SKM-1 (cell line): ENCODE measurements around the gene GID4.
A peak's percentile ranks its signal among the peaks of the same experiment; 100 is the strongest.

ENCODE experiments used
- DNase-seq: peaks from one replicate; lab custom pipeline; 2025; ENCODE audit not compliant: unreplicated experiment; lab: John Stamatoyannopoulos, UW

GID4 gene

GRCh38 chr17:18016426-18016825 is 22.8 kb upstream of the GID4 start:
- no peak for DNase-seq

- no peak for DNase-seq
Measured at GRCh38 chr17:18017958-18018357, 21.2 kb upstream of the GID4 start.

GRCh38 chr17:18018411-18018921 is 20.7 kb upstream of the GID4 start:
- DNase-seq, result no peak

GRCh38 chr17:18019838-18020154 is 19.4 kb upstream of the GID4 start:
- DNase-seq, result no peak

- DNase-seq, result no peak
Measured at GRCh38 chr17:18020971-18021370, 18.2 kb upstream of the GID4 start.

- DNase-seq, result no peak
Measured at GRCh38 chr17:18021372-18021771, 17.8 kb upstream of the GID4 start.

- DNase-seq, result no peak
Measured at GRCh38 chr17:18025241-18025944, 13.8 kb upstream of the GID4 start.

GRCh38 chr17:18025945-18026776 is 13.0 kb upstream of the GID4 start:
- DNase-seq, result no peak

- DNase-seq, result no peak
Measured at GRCh38 chr17:18027280-18027679, 11.9 kb upstream of the GID4 start.

- DNase-seq, result no peak
Measured at GRCh38 chr17:18028114-18028951, 10.9 kb upstream of the GID4 start.

GRCh38 chr17:18028952-18029540 is 10.2 kb upstream of the GID4 start:
- DNase-seq, result no peak

GRCh38 chr17:18031955-18032354 is 7.3 kb upstream of the GID4 start:
- DNase-seq, result no peak

GRCh38 chr17:18033442-18034099 is 5.6 kb upstream of the GID4 start:
- DNase-seq, result peak; percentile 93

- DNase-seq, result no peak
Measured at GRCh38 chr17:18035704-18036103, 3.5 kb upstream of the GID4 start.

- DNase-seq, result peak; percentile 78
Measured at GRCh38 chr17:18037486-18037885, 1.7 kb upstream of the GID4 start.

- peak; percentile 24 for DNase-seq
Measured at GRCh38 chr17:18038149-18038850, 908 bp upstream of the GID4 start.

GRCh38 chr17:18039535-18040260 is 490 bp downstream of the GID4 start:
- DNase-seq, result no peak

- no peak for DNase-seq
Measured at GRCh38 chr17:18040261-18040858, 1.2 kb downstream of the GID4 start.

- no peak for DNase-seq
Measured at GRCh38 chr17:18041776-18042175, 2.6 kb downstream of the GID4 start.
